M059J (cell line): ENCODE results near the gene TUBGCP6. TPM values are rescaled to one million over a fixed set of nuclear protein-coding genes. Genes with fewer than 3 reads are reported as not detected.

ENCODE experiments used
- DNase-seq: peaks from one replicate; pipeline ENCODE4 v3.0.0-alpha.2; 2012; ENCODE audit warnings: low read depth
- total RNA-seq: library from RNA; depleted of rRNA; stranded (reverse); fragments of >200 nt; shearing (Covaris generic); gene quantifications from 2 replicates; pipeline ENCODE4 v1.2.3, GENCODE V29; 2014

TUBGCP6 gene
- total RNA-seq, 1 experiment from 2014 or later, result 12.5 TPM

DNA sequence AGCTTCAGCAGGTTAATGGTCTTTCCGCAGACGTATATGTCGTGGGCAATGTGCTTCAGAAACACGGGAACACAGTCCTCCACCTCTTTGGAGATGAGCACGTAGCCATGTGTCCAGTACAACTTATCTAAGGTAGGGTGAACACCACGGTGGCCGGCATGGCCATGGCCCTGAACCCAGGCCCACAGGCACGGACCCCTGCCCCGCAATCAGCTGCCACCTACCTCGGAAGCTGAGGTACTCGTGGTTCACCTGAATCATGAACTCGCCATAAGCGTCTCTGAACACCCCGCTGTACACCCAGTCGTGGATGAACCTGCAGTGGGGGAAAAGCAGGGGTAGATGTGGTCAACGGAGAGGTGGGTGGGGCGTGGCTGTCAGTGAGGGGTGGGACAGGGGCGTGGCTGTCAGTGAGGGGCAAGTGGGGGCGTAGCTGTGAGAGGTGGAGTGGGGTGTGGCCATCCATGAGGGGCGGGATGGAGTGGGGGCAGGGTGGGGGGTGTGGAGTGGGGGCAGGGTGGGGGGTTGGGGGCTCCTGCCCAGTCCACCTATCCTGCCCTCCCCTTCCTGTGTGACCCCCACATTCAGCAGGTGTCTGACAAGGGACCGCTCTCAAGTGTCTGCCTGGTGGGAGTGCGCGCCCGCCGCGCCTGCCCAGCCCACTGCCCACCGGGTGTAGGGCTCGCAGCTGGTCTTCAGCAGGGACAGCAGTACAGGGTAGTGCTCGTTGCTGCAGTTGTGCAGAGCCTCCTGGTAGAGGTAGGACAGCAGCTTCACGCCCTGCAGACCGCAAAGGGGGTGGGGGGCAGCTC lies 18.6 kb downstream of the TUBGCP6 start:
- no peak for DNase-seq

- DNase-seq, result no peak
Measured at GRCh38 chr22:50225200-50225969, 19.4 kb downstream of the TUBGCP6 start.

- no peak for DNase-seq
Measured at GRCh38 chr22:50224071-50224470, 20.8 kb downstream of the TUBGCP6 start.

- DNase-seq, result no peak
Measured at GRCh38 chr22:50222508-50222907, 22.3 kb downstream of the TUBGCP6 start.

DNA sequence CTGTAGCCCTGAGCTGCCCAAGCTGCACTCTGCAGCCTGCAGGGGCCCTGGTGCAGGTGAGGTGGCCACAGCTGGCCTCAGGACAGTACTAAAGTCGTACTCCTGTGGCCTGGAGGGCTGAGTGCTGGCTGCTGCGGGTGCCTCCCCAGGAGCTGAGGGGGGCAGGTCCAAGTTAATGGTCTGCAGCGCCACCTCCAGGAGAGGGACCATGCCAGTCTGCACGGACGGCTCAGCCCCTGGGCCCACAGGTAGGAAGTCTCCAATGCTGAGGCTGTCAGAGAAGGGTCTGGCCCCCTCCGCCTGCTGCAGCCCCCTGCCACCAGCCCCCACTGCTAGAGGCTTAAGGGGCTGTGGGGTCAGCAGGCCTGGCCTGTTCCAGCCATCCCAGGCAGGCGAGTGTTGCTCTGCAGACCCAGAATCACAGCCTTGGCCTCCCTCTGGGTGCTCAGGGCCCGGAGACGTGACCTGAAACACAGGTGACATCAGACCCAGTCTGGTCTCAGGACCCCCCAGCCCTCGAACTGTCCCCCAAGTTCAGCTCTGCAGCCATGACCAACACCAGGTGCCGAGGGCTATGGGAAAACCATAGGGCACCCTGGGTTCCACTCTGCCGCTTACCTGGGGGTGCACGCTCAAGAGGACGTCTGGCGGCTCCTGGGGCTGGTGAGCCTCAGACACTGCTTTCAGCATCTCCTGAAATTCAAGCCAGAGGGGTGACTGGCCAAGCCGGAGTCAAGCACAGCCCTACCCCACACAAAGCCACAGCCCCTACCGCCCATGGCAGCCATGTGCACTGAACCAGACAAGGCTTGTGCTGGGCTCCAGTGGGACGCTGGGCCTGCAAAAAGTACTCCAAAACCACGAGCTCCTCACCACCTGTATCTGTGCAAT lies 23.2 kb downstream of the TUBGCP6 start:
- DNase-seq, result no peak

GRCh38 chr22:50220603-50221409 lies 24.0 kb downstream of the TUBGCP6 start:
- DNase-seq, result no peak

- no peak for DNase-seq
Measured at GRCh38 chr22:50219800-50220602, 24.8 kb downstream of the TUBGCP6 start.

DNA sequence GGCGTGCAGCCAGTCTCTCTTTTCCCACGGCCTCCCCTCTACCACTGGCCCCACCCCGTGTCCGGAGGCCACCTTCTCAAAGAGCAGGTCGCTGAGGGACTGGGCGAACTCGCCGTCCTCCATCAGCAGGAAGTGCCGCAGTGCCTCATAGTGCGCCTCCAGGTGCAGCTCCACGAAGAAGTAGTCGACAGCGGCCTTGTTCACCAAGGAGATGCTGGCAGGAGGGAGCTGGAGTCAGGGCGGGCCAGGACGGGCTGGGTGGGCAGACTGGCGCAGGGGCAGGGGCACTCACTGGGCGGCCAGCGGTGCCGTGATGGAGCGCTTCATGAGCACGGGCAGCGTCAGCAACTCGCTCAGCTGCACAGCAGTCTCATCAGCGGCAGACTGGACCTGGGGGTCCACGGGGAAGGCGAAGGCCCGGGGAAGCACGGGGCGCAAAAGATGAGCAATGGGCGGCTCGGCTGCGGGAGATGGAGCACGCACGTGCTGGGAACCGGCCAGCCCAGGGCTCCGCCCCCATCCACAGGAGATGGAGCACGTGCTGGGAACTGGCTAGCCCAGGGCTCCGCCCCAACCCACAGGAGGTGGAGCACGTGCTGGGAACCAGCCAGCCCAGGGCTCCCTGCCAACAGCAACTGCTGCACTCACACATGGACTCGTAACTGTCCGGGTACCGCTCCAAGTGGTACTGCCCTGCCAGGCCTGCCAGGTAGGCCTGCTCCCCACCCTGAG lies 25.7 kb downstream of the TUBGCP6 start:
- DNase-seq, result peak; percentile 54

GRCh38 chr22:50218153-50218995 lies 26.4 kb downstream of the TUBGCP6 start:
- DNase-seq, result no peak

- no peak for DNase-seq
Measured at GRCh38 chr22:50217543-50218152, 27.2 kb downstream of the TUBGCP6 start.

- no peak for DNase-seq
Measured at GRCh38 chr22:50216684-50217520, 27.9 kb downstream of the TUBGCP6 start.

GRCh38 chr22:50216055-50216683 lies 28.7 kb downstream of the TUBGCP6 start:
- no peak for DNase-seq

DNA sequence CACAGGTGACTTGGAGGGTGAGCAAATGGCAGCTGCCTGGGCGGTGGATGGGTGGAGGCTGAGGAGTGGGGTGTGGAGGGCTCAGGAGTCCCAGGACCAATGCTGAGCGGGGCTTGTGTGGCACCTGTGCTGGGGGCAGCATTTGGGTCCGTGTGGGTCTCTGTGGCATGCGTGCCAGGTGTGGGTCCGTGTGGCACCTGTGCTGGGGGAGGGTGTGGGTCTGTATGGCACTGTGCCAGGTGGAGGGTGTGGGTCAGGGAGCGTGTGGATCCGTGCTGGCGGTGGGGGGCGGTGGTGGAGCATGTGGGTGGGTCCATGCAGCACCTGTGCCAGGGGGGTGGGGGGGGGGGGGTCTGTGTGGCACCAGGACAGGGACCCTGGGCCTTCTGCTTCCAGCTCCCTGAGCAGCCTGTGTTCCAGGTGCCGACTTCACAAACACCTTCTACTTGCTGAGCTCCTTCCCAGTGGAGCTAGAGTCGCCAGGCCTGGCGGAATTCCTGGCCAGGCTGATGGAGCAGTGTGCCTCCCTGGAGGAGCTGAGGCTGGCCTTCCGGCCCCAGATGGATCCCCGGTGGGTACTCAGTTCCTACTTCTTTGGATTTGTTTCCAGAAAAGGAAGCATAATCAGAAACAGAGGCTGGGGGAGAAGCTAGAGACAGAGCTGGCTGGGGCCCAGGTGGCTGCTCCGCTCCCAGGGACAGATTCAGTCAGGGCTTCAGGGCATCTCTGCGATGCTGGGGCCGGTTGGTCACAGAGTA lies 29.3 kb downstream of the TUBGCP6 start:
- no peak for DNase-seq

- no peak for DNase-seq
Measured at GRCh38 chr22:50213263-50213662, 31.6 kb downstream of the TUBGCP6 start.

- no peak for DNase-seq
Measured at GRCh38 chr22:50211147-50211546, 33.7 kb downstream of the TUBGCP6 start.
